HG03571 (cell line): Measurements from ENCODE around the gene SLCO1A2.
"Not testable (repeated sequence)": the region's sequence is repeated elsewhere in the genome, so short reads cannot be mapped to it uniquely, and the experiment has no call there.

Experiments used
- ATAC-seq: cut with Tn5 transposase; IDR thresholded peaks from one replicate; pipeline ENCODE4 v1.9.1; 2021; ENCODE audit not compliant: unreplicated experiment

SLCO1A2 gene

GRCh38 chr12:21334771-21335325, at the start of gene SLCO1A2:
Gene SLCO1A2, minus strand, starts transcription at chr12:21334917. Its CDS starts 270 bp downstream, at chr12:21334647.
- ATAC-seq, result no peak

GRCh38 chr12:21384261-21384660, 49.5 kb upstream of the SLCO1A2 start:
- ATAC-seq, result no peak

GRCh38 chr12:21381320-21381719, 46.6 kb upstream of the SLCO1A2 start:
- not testable (repeated sequence) for ATAC-seq

DNA sequence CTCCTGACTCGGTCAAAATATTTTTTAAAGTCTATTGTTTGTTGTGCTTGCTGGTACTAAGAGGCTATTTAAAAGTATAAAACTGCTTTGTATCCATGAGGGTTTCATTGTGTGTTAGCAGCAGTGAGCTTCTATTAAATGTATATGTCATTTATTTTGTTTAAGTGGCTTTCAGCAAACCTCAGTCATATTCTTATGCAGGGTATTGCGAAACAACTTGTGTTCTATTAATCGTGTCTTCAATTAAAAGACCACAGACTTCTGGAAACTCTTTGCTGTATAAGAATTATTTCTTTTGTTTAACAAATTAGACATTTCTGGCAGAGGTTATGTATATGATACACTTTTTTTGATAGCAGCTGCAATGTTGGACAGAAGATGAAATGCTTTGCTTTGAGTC, 44.5 kb upstream of the SLCO1A2 start:
- no peak for ATAC-seq

DNA sequence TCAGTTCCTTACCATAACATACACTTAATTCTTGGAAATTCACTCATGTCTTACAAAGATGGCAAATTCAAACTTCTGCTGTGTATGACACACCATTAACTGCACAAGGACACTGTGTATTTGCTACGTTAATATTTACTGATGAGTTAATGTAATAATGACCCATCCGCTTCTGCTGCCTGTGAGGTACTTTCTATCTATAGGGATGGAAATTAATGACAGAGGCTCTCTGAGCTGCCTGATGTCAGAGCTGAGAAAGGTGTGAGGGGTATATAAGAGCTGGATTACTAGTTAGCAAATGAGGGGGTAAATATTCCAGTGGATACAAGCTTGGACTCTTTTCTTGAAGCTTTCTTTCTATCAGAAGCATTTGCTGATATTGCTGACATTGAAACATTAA, 37.9 kb upstream of the SLCO1A2 start, which contains the start of gene IAPP:
Gene IAPP, plus strand, starts transcription at position 301 of the 400 bp plus-strand sequence. CDS start 450 bp downstream, outside the sequence.
- ATAC-seq, result no peak

DNA sequence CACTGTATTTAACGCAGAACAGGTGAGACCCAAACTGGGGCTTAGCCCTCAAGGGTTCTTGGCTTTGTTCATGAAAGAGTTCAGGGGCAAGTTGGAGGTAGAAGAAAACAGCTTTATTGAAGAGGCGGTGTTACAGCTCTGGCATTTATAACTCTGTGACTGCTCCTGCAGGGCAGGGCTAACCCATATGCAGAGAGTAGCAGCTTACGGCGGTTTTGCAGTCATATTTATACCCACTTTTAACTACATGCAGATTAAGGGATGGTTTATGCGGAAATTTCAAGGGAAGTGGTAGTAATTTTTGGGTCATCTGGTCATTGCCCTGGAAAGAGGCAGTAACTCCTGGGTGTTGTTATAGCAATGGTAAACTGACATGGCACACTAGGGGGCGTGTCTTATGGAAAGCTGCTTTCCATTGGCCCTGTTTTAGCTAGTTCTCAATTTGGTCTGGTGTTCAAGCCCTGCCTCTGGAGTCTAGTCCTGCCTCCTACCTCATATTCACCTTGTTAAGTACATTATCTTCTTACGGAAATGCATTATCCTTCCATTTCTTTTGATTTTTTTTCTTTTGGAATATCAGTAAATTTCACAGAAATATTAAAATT, 36.2 kb upstream of the SLCO1A2 start:
- no peak for ATAC-seq

DNA sequence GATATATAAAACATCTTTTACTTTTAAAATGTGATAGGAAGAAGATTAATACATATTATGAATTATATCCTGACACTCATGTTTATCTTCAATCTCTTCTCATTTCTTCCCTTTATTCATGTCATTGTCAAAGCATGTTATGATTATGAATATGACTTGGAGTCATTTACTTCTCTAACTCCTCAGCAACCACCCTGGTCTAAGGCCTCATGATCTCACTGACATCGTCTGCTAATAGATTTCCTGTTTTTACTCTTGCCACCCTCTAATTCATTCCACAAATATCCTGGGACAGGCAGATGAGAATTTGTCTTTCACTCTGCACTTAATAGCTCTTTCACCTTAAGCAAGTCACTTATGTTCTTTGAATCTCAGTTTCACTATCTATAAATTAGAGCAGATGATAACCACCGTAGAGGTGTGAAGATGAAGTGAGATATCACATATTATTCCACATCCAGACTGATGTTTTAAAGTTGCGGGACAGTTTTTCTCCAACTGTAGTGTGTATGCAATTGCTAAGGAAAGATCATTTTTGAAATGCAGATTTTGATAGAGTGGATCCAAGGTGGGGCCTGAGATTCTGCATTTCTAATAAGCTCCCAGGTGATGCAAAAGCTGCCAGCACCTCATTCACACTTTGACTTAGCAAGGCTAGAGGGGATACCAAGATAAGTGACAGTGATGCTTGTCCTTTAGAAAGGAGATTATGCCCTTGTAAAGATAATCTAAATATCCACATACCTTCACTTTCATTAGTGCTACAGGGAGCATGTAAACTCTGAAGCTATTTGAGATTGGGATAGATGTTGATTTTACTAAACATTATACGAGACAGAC, 34.6 kb upstream of the SLCO1A2 start:
- ATAC-seq, result no peak

DNA sequence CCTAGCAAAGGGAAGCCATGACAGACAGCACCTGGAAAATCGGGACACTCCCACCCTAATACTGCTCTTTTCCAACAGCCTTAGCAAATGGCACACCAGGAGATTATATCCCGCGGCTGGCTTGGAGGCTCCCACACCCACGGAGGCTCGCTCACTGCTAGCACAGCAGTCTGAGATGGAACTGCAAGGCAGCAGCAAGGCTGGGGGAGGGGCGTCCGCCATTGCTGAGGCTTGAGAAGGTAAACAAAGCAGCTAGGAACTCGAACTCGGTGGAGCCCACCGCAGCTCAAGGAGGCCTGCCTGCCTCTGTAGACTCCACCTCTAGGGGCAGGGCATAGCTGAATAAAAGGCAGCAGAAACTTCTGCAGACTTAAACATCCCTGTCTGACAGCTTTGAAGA, 25.9 kb upstream of the SLCO1A2 start:
- not testable (repeated sequence) for ATAC-seq

DNA sequence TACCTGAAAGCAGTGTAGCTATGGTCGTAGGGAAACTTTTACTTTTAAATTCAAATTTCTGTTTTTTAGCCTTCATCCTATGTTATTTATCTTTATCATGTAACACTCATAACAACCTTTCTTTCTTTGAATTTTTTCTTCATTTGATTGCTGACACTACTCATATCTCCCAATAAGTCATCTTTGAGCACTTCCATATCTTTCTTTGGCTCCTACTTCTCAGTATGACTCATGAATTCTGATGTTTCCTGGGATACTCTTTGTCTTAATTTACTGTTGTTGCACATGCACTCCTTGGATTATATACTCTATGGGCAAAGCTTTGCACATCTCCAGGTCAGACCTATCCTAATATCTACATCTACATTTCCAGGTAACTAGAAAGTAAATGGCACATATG, 19.9 kb upstream of the SLCO1A2 start:
- no peak for ATAC-seq

GRCh38 chr12:21353948-21354347, 19.2 kb upstream of the SLCO1A2 start:
- no peak for ATAC-seq

GRCh38 chr12:21353487-21353886, 18.8 kb upstream of the SLCO1A2 start:
- no peak for ATAC-seq

- no peak for ATAC-seq
Measured at GRCh38 chr12:21350975-21351374, 16.3 kb upstream of the SLCO1A2 start.

- no peak for ATAC-seq
Measured at GRCh38 chr12:21346542-21347205, 12.0 kb upstream of the SLCO1A2 start.

DNA sequence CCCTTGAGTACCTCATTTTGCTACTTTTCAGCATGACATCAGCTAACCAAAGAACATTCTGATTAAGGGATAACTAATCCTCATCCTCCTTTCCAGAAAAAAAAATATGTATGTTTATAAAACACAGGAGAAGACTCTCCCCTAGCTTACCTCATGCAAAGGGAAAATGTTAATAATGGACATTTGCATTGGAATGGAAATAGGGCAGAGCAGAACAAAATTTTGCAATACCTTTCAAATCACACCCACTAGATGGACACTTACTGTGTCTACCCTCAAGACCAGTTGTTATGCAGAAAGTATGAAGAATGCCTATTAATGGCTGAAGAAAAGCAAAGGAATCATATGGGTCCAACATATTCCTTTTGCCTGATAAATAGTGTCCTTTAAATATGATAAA, 8.9 kb upstream of the SLCO1A2 start:
- no peak for ATAC-seq

GRCh38 chr12:21341769-21342168, 7.1 kb upstream of the SLCO1A2 start:
- ATAC-seq, result no peak

DNA sequence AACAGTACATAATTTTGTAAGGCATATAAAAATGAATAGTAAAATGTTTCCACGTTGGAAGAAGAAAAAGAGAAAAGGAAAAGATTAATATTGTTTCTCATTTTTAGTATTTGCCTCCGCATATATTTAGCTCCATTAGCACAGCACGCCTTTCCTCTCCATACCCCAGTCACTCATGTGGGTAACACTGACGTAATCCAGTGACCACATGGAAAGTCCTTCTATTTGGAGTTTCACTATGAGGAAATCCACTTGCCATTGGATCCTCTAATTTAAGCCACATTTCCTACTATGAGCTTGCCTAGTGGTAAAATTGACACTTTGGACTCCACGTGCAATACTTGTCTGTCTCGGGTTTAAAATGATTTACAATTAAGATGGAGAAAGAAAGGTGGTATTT, 5.7 kb upstream of the SLCO1A2 start:
- no peak for ATAC-seq

DNA sequence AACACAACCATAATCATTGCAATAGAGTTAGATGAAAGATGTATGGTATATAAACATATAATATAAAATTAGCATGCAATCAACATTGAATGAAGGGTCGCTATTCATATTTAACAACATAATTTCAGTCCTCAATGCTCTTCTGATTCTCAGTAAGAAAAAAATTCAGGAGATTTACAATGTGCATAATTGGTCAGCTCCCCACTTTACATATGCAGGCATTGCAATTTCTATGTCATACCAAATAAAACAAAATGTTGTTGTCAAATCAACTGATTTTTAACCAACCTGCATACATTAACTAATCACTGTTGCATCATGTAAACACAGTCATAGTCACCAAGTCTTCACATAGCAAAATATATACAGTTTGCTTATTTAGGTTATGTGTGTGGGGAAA, 5.2 kb upstream of the SLCO1A2 start:
- ATAC-seq, result no peak

DNA sequence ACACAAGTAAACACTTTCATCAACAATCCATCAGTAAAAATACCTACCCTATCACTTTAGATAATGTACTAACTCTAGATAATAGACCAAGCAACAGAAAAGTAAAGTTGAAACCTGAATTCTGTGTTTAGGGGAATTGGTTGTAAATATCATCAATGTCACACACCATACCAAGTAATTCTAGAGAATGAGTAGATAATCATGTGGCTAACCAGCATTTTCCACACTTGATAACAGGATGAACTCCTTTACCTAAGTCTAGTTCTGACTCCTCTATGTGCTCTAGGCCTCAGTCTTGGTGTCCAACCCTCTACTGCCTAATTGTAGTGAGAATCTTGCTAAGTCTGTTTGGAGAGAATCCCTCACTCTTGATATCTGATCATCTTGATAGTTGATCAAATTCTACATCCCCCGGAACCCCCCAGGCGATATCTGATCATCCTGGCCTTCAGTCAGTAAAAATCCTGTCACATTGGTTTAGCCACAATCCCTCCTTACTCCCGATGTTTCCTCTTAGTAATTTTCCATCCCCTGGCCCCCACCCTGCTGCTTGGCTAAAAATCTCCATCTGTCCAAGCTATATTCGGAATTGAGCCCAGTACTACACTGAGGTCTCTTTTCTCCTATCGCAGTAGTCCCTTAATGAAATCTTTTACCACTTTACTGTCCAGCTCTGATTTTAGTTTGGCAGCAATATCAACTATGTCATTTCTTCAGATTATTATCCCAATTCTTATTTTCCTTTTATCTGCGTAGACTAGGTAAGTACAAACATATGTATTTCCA, 3.4 kb upstream of the SLCO1A2 start:
- ATAC-seq, result no peak

DNA sequence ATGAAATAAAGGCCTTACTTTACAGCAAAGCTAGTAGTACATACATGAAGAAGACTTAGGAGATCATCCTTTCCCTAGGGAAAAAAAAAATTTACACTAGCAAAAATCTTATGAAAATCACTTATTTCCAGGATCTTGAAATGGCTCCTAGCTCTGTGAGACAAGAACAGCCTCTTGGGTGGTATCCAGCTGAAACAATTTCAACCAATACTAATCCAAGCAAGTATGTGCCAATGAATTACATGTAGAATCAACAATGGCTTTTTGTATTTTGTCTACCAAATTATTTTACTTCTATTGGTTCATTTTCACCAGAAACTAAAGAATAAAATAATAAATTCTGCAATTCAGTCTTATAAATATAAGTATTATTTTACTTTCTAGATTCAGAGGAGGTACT, 2.7 kb upstream of the SLCO1A2 start:
- no peak for ATAC-seq

DNA sequence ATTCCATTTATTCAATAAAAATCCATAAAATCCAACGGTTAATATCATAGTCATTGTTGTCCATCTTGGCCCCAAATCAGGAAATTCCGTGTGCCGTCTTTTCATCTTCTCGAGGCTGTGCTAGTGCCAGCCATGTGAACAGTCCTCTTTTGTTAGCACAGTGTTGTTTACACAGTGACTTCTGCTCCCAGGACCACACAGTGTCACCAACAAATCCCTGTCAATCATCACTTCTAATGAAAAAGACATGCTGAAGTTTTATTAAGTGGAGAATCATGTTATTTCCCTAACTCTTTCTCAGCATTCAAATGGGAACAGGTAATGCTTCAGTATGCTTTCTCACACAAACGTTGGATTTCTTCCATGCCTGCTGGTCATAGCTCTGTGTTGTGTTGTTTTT, 1.9 kb upstream of the SLCO1A2 start:
- ATAC-seq, result no peak
